HepG2 (cell line): ENCODE results near the gene PRDM15. TPM values are rescaled to one million over a fixed set of nuclear protein-coding genes. Genes with fewer than 3 reads are reported as not detected.

Source experiments
- ATAC-seq: fragments of 200-7000 bp; cut with Tn5 transposase; 3 replicates; pipeline ENCODE4 v1.9.1; 2020; ENCODE audit warnings: mild to moderate bottlenecking, moderate library complexity
- BruUV-seq: library from RNA; stranded (reverse); fragments of 400-500 nt; replicated peaks from 2 replicates; lab custom pipeline; 2021; lab: Mats Ljungman, UMichigan
- CTCF ChIA-PET: fragments of 300-600 bp; formaldehyde crosslinking; extraction: SDS; loops from one replicate; lab custom pipeline; 2021; ENCODE audit warnings: low total read pairs, inconsistent platforms, low intra/inter-chr PET ratio; lab: Yijun Ruan, JAX
- POLR2A ChIA-PET: fragments of 350-600 bp; sonication (Branson Sonifier 250); formaldehyde crosslinking; loops from one replicate; lab custom pipeline; 2020; ENCODE audit warnings: antibody characterized with exemption, inconsistent platforms; lab: Yijun Ruan, JAX
- DNase-seq: peaks from one replicate; pipeline ENCODE4 v3.0.0-alpha.2; 2015; ENCODE audit warnings: low spot score
- FAIRE-seq: peaks from 3 replicates; lab custom pipeline; 2011; peaks lifted over from hg19 to GRCh38; lab: Jason Lieb, UNC
- H2AFZ ChIP-seq: one replicate; pipeline ENCODE4 v1.6.1; 2011; ENCODE audit warnings: low read length, inconsistent platforms
- H3K27ac ChIP-seq: fragments of 300-600 bp; 3 replicates; pipeline ENCODE4 v1.8.0; 2011; ENCODE audit warnings: mixed run types, mild to moderate bottlenecking, mixed read lengths, low read length, inconsistent platforms; ENCODE audit not compliant: insufficient read depth; ENCODE audit errors: extremely low read length
- H3K27me3 ChIP-seq, 2 experiments: fragments of 200-600 bp in 1 of 2; 2 replicates in 1 of 2; 3 replicates in 1 of 2; pipeline versions ENCODE4 v1.6.0 to v1.8.0; 2011; ENCODE audit warnings: low read length in 2 of 2, mild to moderate bottlenecking in 2 of 2, moderate library complexity in 2 of 2, inconsistent platforms in 1 of 2; ENCODE audit not compliant: insufficient read depth in 2 of 2, control insufficient read depth in 1 of 2
- H3K36me3 ChIP-seq, 2 experiments: fragments of 200-600 bp in 1 of 2; replicated peaks in 1 of 2; 2 replicates in 1 of 2; 3 replicates in 1 of 2; pipeline versions ENCODE4 v1.5.1 to v1.8.0; 2011; ENCODE audit warnings: low read length in 2 of 2, inconsistent platforms in 1 of 2; ENCODE audit not compliant: insufficient read depth in 2 of 2, control insufficient read depth in 1 of 2
- H3K4me1 ChIP-seq: 2 replicates; pipeline ENCODE4 v1.5.1; 2012; ENCODE audit warnings: low read length, inconsistent platforms; ENCODE audit not compliant: insufficient read depth
- H3K4me2 ChIP-seq: 2 replicates; pipeline ENCODE4 v1.6.0; 2011; ENCODE audit warnings: low read depth, low read length, inconsistent platforms
- H3K4me3 ChIP-seq, 3 experiments: fragments of 200-600 bp in 1 of 3; sonication (generic), shearing (Covaris generic) in 1 of 3; replicated peaks in 1 of 3; 2 replicates each; pipeline ENCODE4 v1.5.1; 2011 to 2016; ENCODE audit warnings: low read length in 3 of 3, inconsistent platforms in 2 of 3, low read depth in 2 of 3, mild to moderate bottlenecking in 2 of 3, control low read depth in 1 of 3, mixed read lengths in 1 of 3; ENCODE audit not compliant: insufficient read depth in 1 of 3
- H3K79me2 ChIP-seq: one replicate; pipeline ENCODE4 v1.6.1; 2011; ENCODE audit warnings: low read length, inconsistent platforms; ENCODE audit not compliant: insufficient read depth
- H3K9ac ChIP-seq: 2 replicates; pipeline ENCODE4 v1.6.0; 2011; ENCODE audit warnings: mild to moderate bottlenecking, low read depth, low read length, inconsistent platforms; ENCODE audit not compliant: insufficient read depth
- H3K9me3 ChIP-seq: 2 replicates; pipeline ENCODE4 v1.5.1; 2012; ENCODE audit warnings: mild to moderate bottlenecking, low read length
- H4K20me1 ChIP-seq: 2 replicates; pipeline ENCODE4 v1.6.0; 2011; ENCODE audit warnings: inconsistent platforms, mild to moderate bottlenecking, low read length, moderate library complexity; ENCODE audit not compliant: insufficient read depth
- BHLHE40 ChIP-seq: IDR thresholded peaks from 2 replicates; pipeline ENCODE4 v1.6.1; 2011; ENCODE audit warnings: low read length, improper control_type of control experiment
- HNRNPLL ChIP-seq: fragments of 200-400 bp; formaldehyde crosslinking; IDR thresholded peaks from 2 replicates; pipeline ENCODE4 v1.6.1; 2017; ENCODE audit warnings: mild to moderate bottlenecking, low read depth, low read length; ENCODE audit not compliant: poor library complexity, severe bottlenecking
- RNF2 ChIP-seq: fragments of 450-650 bp; conservative IDR thresholded peaks from 2 replicates; pipeline ENCODE4 v1.6.1; 2016; ENCODE audit warnings: low read depth
- ZNF282 ChIP-seq: fragments of 450-650 bp; IDR thresholded peaks from 2 replicates; pipeline ENCODE4 v1.6.1; 2018; ENCODE audit not compliant: partially characterized antibody
- ZNF3 ChIP-seq: IDR thresholded peaks from 2 replicates; pipeline ENCODE4 v1.7.0; 2017; ENCODE audit warnings: inconsistent platforms
- WGBS: methylation state at CpG from one replicate; pipeline ENCODE4 v1.1.6; 2017; ENCODE audit warnings: low lambda C conversion rate; 5-methylcytosine and 5-hydroxymethylcytosine counted together
- in situ Hi-C: cut with HindIII; loops from 2 replicates; pipeline ENCODE4 v1.10.0; 2017; ENCODE audit warnings: low pct_unique_long_range_greater_than_20kb; ENCODE audit not compliant: extremely low pct_ligation_motif_present
- intact Hi-C: fragments of 100-400 bp; cut with micrococcal nuclease; formaldehyde crosslinking; loops from one replicate; pipeline ENCODE4 v1.10.0; 2022; ENCODE audit not compliant: unreplicated experiment
- polyA plus RNA-seq, 8 experiments: library from polyadenylated mRNA; depleted of rRNA in 3 of 8; stranded (reverse) in 7 of 8; unstranded in 1 of 8; fragments of >200 nt; fragmentation: Illumina TruSeq in 4 of 8; extraction: Trizol in 4 of 8; gene quantifications; 2 replicates each; pipeline versions ENCODE4 v1.2.1 to v1.2.3, GENCODE V29; 2011 to 2016; ENCODE audit warnings: low read depth in 4 of 8, missing spikeins in 1 of 8, mixed read lengths in 1 of 8; ENCODE audit not compliant: insufficient read depth in 1 of 8
- total RNA-seq, 5 experiments: library from RNA; depleted of rRNA; stranded (reverse); fragments of >200 nt; fragmentation: Illumina TruSeq; extraction: Trizol; gene quantifications; 2 replicates each; pipeline ENCODE4 v1.2.3, GENCODE V29; 2016; ENCODE audit warnings: low read depth in 1 of 5
- TF ChIP-seq, protein P1 (sequence below): sonication (generic); formaldehyde crosslinking; IDR thresholded peaks from 2 replicates; pipeline ENCODE4 v1.5.1; 2020; ENCODE audit warnings: mild to moderate bottlenecking, missing genetic modification reagents, moderate library complexity
- TF ChIP-seq, protein P2 (sequence below): sonication (generic); formaldehyde crosslinking; IDR thresholded peaks from 2 replicates; pipeline ENCODE4 v1.4.0; 2020; ENCODE audit warnings: missing genetic modification reagents, borderline replicate concordance
- TF ChIP-seq, protein P3 (sequence below): sonication (generic); formaldehyde crosslinking; conservative IDR thresholded peaks from 2 replicates; pipeline ENCODE4 v1.8.0; 2022; ENCODE audit warnings: mild to moderate bottlenecking, moderate library complexity, missing genetic modification reagents
- TF ChIP-seq, protein P4 (sequence below): IDR thresholded peaks from 2 replicates; pipeline ENCODE4 v1.4.0; 2020; ENCODE audit warnings: mild to moderate bottlenecking, missing genetic modification reagents

Gene PRDM15
- total and polyA plus RNA-seq, 2 of the 13 experiments (the other 11 are each of a cell fraction or from before 2014, with no cell fraction given) = 4.0 to 6.9 TPM

DNA sequence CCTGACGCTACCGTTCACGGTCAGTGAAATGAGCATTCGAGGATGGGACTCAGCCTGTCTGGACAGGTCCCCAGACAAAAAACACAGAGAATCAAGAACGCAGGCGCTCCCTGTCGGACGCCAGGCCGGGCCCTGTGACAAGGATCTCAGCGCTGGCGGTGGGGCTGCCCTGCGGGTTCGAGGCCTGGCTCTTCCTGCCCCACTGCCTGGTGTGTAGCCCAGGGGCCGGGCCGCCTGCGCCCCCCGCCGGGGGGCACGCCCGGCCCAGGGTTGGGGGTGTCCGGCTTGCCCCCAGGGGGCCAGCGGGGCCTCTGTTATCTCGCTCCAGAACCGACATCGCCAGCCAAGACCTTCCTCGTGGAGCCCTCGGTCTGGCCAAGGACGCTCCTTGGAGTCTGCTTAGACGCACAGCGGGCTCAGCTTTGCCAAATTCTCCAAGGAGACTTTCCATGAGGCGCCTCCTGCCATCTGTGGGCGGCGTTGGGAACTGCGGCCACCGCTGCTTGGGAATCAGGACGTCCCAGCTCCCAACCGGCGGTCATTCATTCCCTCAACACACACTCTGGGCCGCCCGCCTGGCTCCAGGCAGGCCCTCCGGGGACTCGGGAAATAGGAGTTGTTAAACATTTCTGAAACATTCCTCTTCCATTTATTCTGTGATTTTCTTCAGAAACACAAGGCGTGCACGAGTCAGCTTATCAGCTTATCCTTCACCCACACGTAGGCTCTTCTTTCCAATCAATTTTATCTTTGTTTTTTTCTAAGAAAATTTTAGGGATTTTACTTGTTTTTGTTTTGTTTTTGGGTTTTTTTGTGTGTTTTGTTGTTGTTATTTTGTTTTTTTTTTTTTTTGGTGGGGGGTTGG, 101.0 kb downstream of the PRDM15 start:
- BruUV-seq = no TSS peak
- ATAC-seq = peak; percentile 75
- Histone ChIP-seq H3K27ac (no peak overlapping the region), H3K79me2 (no peaks in the 10 kb centered on the region), H3K4me3 (no peak overlapping the region), H3K4me2 (peak overlapping the region; percentile 87), H4K20me1 (no peaks in the 10 kb centered on the region), H3K4me1 (peaks cover 41% of the 10 kb centered on the region), H3K36me3 (no peaks in the 10 kb centered on the region), H2AFZ (no peak overlapping the region), H3K9ac (no peak overlapping the region), H3K27me3 (peaks cover 4 to 36% of the 10 kb centered on the region in 2 experiments), H3K9me3 (no peaks in the 10 kb centered on the region)
- in situ Hi-C loops = loop anchor here (5.0 kb wide), 1 partner anchor 166 kb away; no protein-coding TSS in a partner anchor
- ChIA-PET CTCF (interaction anchor here (0.7 to 4.1 kb wide), 5 partner anchors 10 to 166 kb away, joined by 3 to 51 read pairs (median 7); no protein-coding TSS in a partner anchor), POLR2A (interaction anchor here (0.7 to 1.6 kb wide), 6 partner anchors 9 to 161 kb away, joined by 3 to 11 read pairs (median 3); no protein-coding TSS in a partner anchor)
- intact Hi-C loops = loop anchor here (2.0 kb wide), 1 partner anchor 39 kb away; no protein-coding TSS in a partner anchor
- peak; percentile 51 for DNase-seq
- FAIRE-seq = peak; percentile 21
- 51% methylated on average over 16 of the region's 45 CpGs for WGBS
- TF ChIP-seq, protein P1, sequence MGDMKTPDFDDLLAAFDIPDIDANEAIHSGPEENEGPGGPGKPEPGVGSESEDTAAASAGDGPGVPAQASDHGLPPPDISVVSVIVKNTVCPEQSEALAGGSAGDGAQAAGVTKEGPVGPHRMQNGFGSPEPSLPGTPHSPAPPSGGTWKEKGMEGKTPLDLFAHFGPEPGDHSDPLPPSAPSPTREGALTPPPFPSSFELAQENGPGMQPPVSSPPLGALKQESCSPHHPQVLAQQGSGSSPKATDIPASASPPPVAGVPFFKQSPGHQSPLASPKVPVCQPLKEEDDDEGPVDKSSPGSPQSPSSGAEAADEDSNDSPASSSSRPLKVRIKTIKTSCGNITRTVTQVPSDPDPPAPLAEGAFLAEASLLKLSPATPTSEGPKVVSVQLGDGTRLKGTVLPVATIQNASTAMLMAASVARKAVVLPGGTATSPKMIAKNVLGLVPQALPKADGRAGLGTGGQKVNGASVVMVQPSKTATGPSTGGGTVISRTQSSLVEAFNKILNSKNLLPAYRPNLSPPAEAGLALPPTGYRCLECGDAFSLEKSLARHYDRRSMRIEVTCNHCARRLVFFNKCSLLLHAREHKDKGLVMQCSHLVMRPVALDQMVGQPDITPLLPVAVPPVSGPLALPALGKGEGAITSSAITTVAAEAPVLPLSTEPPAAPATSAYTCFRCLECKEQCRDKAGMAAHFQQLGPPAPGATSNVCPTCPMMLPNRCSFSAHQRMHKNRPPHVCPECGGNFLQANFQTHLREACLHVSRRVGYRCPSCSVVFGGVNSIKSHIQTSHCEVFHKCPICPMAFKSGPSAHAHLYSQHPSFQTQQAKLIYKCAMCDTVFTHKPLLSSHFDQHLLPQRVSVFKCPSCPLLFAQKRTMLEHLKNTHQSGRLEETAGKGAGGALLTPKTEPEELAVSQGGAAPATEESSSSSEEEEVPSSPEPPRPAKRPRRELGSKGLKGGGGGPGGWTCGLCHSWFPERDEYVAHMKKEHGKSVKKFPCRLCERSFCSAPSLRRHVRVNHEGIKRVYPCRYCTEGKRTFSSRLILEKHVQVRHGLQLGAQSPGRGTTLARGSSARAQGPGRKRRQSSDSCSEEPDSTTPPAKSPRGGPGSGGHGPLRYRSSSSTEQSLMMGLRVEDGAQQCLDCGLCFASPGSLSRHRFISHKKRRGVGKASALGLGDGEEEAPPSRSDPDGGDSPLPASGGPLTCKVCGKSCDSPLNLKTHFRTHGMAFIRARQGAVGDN = peak; percentile 23; the same call in 1 of the 2 replicates
- TF ChIP-seq, protein P2, sequence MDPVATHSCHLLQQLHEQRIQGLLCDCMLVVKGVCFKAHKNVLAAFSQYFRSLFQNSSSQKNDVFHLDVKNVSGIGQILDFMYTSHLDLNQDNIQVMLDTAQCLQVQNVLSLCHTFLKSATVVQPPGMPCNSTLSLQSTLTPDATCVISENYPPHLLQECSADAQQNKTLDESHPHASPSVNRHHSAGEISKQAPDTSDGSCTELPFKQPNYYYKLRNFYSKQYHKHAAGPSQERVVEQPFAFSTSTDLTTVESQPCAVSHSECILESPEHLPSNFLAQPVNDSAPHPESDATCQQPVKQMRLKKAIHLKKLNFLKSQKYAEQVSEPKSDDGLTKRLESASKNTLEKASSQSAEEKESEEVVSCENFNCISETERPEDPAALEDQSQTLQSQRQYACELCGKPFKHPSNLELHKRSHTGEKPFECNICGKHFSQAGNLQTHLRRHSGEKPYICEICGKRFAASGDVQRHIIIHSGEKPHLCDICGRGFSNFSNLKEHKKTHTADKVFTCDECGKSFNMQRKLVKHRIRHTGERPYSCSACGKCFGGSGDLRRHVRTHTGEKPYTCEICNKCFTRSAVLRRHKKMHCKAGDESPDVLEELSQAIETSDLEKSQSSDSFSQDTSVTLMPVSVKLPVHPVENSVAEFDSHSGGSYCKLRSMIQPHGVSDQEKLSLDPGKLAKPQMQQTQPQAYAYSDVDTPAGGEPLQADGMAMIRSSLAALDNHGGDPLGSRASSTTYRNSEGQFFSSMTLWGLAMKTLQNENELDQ = no peak
- TF ChIP-seq ZNF3 (CRISPR knock-in tag) = peak; percentile 74; the same call in 1 of the 2 replicates
- peak; percentile 9 for TF ChIP-seq HNRNPLL
- TF ChIP-seq, protein P3, sequence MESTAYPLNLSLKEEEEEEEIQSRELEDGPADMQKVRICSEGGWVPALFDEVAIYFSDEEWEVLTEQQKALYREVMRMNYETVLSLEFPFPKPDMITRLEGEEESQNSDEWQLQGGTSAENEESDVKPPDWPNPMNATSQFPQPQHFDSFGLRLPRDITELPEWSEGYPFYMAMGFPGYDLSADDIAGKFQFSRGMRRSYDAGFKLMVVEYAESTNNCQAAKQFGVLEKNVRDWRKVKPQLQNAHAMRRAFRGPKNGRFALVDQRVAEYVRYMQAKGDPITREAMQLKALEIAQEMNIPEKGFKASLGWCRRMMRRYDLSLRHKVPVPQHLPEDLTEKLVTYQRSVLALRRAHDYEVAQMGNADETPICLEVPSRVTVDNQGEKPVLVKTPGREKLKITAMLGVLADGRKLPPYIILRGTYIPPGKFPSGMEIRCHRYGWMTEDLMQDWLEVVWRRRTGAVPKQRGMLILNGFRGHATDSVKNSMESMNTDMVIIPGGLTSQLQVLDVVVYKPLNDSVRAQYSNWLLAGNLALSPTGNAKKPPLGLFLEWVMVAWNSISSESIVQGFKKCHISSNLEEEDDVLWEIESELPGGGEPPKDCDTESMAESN (CRISPR knock-in tag) = 0 out of 2 replicates have a peak, but pooled peaks have one; percentile 47
- TF ChIP-seq BHLHE40 = no peak
- TF ChIP-seq, protein P4, sequence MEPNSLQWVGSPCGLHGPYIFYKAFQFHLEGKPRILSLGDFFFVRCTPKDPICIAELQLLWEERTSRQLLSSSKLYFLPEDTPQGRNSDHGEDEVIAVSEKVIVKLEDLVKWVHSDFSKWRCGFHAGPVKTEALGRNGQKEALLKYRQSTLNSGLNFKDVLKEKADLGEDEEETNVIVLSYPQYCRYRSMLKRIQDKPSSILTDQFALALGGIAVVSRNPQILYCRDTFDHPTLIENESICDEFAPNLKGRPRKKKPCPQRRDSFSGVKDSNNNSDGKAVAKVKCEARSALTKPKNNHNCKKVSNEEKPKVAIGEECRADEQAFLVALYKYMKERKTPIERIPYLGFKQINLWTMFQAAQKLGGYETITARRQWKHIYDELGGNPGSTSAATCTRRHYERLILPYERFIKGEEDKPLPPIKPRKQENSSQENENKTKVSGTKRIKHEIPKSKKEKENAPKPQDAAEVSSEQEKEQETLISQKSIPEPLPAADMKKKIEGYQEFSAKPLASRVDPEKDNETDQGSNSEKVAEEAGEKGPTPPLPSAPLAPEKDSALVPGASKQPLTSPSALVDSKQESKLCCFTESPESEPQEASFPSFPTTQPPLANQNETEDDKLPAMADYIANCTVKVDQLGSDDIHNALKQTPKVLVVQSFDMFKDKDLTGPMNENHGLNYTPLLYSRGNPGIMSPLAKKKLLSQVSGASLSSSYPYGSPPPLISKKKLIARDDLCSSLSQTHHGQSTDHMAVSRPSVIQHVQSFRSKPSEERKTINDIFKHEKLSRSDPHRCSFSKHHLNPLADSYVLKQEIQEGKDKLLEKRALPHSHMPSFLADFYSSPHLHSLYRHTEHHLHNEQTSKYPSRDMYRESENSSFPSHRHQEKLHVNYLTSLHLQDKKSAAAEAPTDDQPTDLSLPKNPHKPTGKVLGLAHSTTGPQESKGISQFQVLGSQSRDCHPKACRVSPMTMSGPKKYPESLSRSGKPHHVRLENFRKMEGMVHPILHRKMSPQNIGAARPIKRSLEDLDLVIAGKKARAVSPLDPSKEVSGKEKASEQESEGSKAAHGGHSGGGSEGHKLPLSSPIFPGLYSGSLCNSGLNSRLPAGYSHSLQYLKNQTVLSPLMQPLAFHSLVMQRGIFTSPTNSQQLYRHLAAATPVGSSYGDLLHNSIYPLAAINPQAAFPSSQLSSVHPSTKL (CRISPR knock-in tag) = no peak
- TF ChIP-seq RNF2 = no peak
- TF ChIP-seq ZNF282 = no peak
